Neural cell (in vitro differentiated cells): Measurements from ENCODE around the gene OLIG1. TPM values are rescaled to one million over a fixed set of nuclear protein-coding genes. Genes with fewer than 3 reads are reported as not detected.

Experiments used
- H2AFZ ChIP-seq: fragments of 200-600, 300-800 bp; sonication (generic), shearing (Covaris generic); 2 replicates; pipeline ENCODE4 v1.6.0; 2014; ENCODE audit warnings: low read depth, mild to moderate bottlenecking, antibody characterized with exemption, low read length, moderate library complexity
- H3F3A ChIP-seq: fragments of 200-600 bp; shearing (Covaris generic); 2 replicates; pipeline ENCODE4 v1.6.1; 2016; ENCODE audit warnings: mild to moderate bottlenecking, moderate library complexity, mixed read lengths, antibody characterized with exemption, low read length; ENCODE audit not compliant: insufficient read depth, poor library complexity, severe bottlenecking
- H3K27ac ChIP-seq: fragments of 200-600, 300-800 bp; sonication (generic), shearing (Covaris generic); 2 replicates; pipeline ENCODE4 v1.5.1; 2014; ENCODE audit warnings: mild to moderate bottlenecking, low read length, moderate library complexity
- H3K27me3 ChIP-seq: fragments of 300-800, 200-600 bp; sonication (generic), shearing (Covaris generic); 2 replicates; pipeline ENCODE4 v1.6.0; 2014; ENCODE audit warnings: mild to moderate bottlenecking, low read depth, low read length, moderate library complexity; ENCODE audit not compliant: insufficient read depth
- H3K36me3 ChIP-seq: fragments of 300-800, 200-600 bp; sonication (generic), shearing (Covaris generic); 2 replicates; pipeline ENCODE4 v1.5.1; 2014; ENCODE audit warnings: mild to moderate bottlenecking, antibody characterized with exemption, low read length, moderate library complexity; ENCODE audit not compliant: insufficient read depth
- H3K4me2 ChIP-seq: fragments of 300-800, 200-600 bp; sonication (generic), shearing (Covaris generic); 2 replicates; pipeline ENCODE4 v1.6.0; 2014; ENCODE audit warnings: mild to moderate bottlenecking, low read length
- H3K4me3 ChIP-seq: fragments of 300-800, 200-600 bp; sonication (generic), shearing (Covaris generic); 2 replicates; pipeline ENCODE4 v1.5.1; 2014; ENCODE audit warnings: mild to moderate bottlenecking, low read length, moderate library complexity
- H3K79me2 ChIP-seq: fragments of 200-600 bp; shearing (Covaris generic); replicated peaks from 2 replicates; pipeline ENCODE4 v1.6.0; 2014; ENCODE audit warnings: mild to moderate bottlenecking, low read length, moderate library complexity; ENCODE audit not compliant: insufficient read depth
- H3K9ac ChIP-seq: fragments of 300-800, 200-600 bp; sonication (generic), shearing (Covaris generic); 2 replicates; pipeline ENCODE4 v1.6.1; 2016; ENCODE audit warnings: mild to moderate bottlenecking, low read length, mixed read lengths
- H3K9me2 ChIP-seq: fragments of 200-600 bp; shearing (Covaris generic); 2 replicates; pipeline ENCODE4 v1.6.1; 2016; ENCODE audit warnings: mild to moderate bottlenecking, low read length, mixed read lengths; ENCODE audit not compliant: insufficient read depth
- H3K9me3 ChIP-seq: fragments of 200-600, 300-800 bp; sonication (generic), shearing (Covaris generic); 2 replicates; pipeline ENCODE4 v1.6.1; 2016; ENCODE audit warnings: mild to moderate bottlenecking, mixed run types, low read length, moderate library complexity, mixed read lengths
- H4K20me1 ChIP-seq: fragments of 200-600 bp; shearing (Covaris generic); 2 replicates; pipeline ENCODE4 v1.6.1; 2016; ENCODE audit warnings: mild to moderate bottlenecking, mixed run types; ENCODE audit not compliant: insufficient read depth
- EP300 ChIP-seq: fragments of 450-650 bp; conservative IDR thresholded peaks from 2 replicates; pipeline ENCODE4 v1.6.1; 2014; ENCODE audit warnings: antibody characterized with exemption, mild to moderate bottlenecking, moderate library complexity; ENCODE audit not compliant: poor library complexity, severe bottlenecking
- EZH2 ChIP-seq: fragments of 200-600, 300-800 bp; shearing (Covaris generic), sonication (generic); IDR thresholded peaks from 2 replicates; pipeline ENCODE4 v1.6.1; 2014; ENCODE audit warnings: antibody characterized with exemption, low read length, borderline replicate concordance, mild to moderate bottlenecking; ENCODE audit not compliant: insufficient read depth, poor library complexity, severe bottlenecking
- MXI1 ChIP-seq: fragments of 450-650 bp; conservative IDR thresholded peaks from 2 replicates; pipeline ENCODE4 v1.6.1; 2014; ENCODE audit warnings: antibody characterized with exemption, mild to moderate bottlenecking; ENCODE audit not compliant: poor library complexity, severe bottlenecking
- POLR2AphosphoS5 ChIP-seq: IDR thresholded peaks from 2 replicates; pipeline ENCODE4 v1.6.1; 2012
- RAD21 ChIP-seq: fragments of 450-650 bp; conservative IDR thresholded peaks from 2 replicates; pipeline ENCODE4 v1.6.1; 2014; ENCODE audit warnings: antibody characterized with exemption, mild to moderate bottlenecking, moderate library complexity
- SMC3 ChIP-seq: fragments of 450-650 bp; conservative IDR thresholded peaks from 2 replicates; pipeline ENCODE4 v1.6.1; 2014; ENCODE audit warnings: antibody characterized with exemption, mild to moderate bottlenecking, moderate library complexity; ENCODE audit not compliant: poor library complexity
- TAF1 ChIP-seq: IDR thresholded peaks from 2 replicates; pipeline ENCODE4 v1.6.1; 2012; ENCODE audit warnings: low read depth
- polyA plus RNA-seq: library from polyadenylated mRNA; depleted of rRNA; stranded (reverse); fragments of >200 nt; gene quantifications from 2 replicates; pipeline ENCODE4 v1.2.3, GENCODE V29; 2014
- TF ChIP-seq, protein P1 (sequence below): fragments of 450-650 bp; IDR thresholded peaks from 2 replicates; pipeline ENCODE4 v1.5.1; 2014; ENCODE audit warnings: antibody characterized with exemption, mild to moderate bottlenecking, moderate library complexity; ENCODE audit not compliant: poor library complexity, severe bottlenecking
- TF ChIP-seq, protein P2 (sequence below): IDR thresholded peaks from 2 replicates; pipeline ENCODE4 v1.6.1; 2012; ENCODE audit warnings: borderline replicate concordance

The OLIG1 gene
- polyA plus RNA-seq, 1 donor from 2014 or later: 1.4 TPM

- H2AFZ ChIP-seq: no peak overlapping the region
- no peaks in the 10 kb centered on the region for H3K79me2 ChIP-seq
- peaks cover 29% of the 10 kb centered on the region for H3K27me3 ChIP-seq
- H3K4me3 ChIP-seq: no peak overlapping the region
- no peaks in the 10 kb centered on the region for H3K9me3 ChIP-seq
- no peak overlapping the region for H3K27ac ChIP-seq
- H3K4me2 ChIP-seq: no peak overlapping the region
- no peak overlapping the region for H3K9ac ChIP-seq
- H3K36me3 ChIP-seq: no peaks in the 10 kb centered on the region
- TF ChIP-seq POLR2AphosphoS5: no peak
- TF ChIP-seq MXI1: no peak
- no peak for TF ChIP-seq RAD21
- TF ChIP-seq SMC3: no peak
- TF ChIP-seq, protein P1, sequence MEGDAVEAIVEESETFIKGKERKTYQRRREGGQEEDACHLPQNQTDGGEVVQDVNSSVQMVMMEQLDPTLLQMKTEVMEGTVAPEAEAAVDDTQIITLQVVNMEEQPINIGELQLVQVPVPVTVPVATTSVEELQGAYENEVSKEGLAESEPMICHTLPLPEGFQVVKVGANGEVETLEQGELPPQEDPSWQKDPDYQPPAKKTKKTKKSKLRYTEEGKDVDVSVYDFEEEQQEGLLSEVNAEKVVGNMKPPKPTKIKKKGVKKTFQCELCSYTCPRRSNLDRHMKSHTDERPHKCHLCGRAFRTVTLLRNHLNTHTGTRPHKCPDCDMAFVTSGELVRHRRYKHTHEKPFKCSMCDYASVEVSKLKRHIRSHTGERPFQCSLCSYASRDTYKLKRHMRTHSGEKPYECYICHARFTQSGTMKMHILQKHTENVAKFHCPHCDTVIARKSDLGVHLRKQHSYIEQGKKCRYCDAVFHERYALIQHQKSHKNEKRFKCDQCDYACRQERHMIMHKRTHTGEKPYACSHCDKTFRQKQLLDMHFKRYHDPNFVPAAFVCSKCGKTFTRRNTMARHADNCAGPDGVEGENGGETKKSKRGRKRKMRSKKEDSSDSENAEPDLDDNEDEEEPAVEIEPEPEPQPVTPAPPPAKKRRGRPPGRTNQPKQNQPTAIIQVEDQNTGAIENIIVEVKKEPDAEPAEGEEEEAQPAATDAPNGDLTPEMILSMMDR: no peak
- no peak for TF ChIP-seq TAF1
- TF ChIP-seq EZH2: no peak
- no peak for TF ChIP-seq EP300
- TF ChIP-seq, protein P2, sequence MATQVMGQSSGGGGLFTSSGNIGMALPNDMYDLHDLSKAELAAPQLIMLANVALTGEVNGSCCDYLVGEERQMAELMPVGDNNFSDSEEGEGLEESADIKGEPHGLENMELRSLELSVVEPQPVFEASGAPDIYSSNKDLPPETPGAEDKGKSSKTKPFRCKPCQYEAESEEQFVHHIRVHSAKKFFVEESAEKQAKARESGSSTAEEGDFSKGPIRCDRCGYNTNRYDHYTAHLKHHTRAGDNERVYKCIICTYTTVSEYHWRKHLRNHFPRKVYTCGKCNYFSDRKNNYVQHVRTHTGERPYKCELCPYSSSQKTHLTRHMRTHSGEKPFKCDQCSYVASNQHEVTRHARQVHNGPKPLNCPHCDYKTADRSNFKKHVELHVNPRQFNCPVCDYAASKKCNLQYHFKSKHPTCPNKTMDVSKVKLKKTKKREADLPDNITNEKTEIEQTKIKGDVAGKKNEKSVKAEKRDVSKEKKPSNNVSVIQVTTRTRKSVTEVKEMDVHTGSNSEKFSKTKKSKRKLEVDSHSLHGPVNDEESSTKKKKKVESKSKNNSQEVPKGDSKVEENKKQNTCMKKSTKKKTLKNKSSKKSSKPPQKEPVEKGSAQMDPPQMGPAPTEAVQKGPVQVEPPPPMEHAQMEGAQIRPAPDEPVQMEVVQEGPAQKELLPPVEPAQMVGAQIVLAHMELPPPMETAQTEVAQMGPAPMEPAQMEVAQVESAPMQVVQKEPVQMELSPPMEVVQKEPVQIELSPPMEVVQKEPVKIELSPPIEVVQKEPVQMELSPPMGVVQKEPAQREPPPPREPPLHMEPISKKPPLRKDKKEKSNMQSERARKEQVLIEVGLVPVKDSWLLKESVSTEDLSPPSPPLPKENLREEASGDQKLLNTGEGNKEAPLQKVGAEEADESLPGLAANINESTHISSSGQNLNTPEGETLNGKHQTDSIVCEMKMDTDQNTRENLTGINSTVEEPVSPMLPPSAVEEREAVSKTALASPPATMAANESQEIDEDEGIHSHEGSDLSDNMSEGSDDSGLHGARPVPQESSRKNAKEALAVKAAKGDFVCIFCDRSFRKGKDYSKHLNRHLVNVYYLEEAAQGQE: no peak
- no peaks in the 10 kb centered on the region for H3F3A ChIP-seq
- no peaks in the 10 kb centered on the region for H3K9me2 ChIP-seq
- no peaks in the 10 kb centered on the region for H4K20me1 ChIP-seq
Observed at GRCh38 chr21:33076600-33077329, 6.8 kb downstream of the OLIG1 start.

- no peaks in the 10 kb centered on the region for H4K20me1 ChIP-seq
- H3K9me3 ChIP-seq: no peaks in the 10 kb centered on the region
- no peaks in the 10 kb centered on the region for H3K9me2 ChIP-seq
- H2AFZ ChIP-seq: no peak overlapping the region
- H3K36me3 ChIP-seq: no peaks in the 10 kb centered on the region
- H3K4me2 ChIP-seq: no peak overlapping the region
- H3K79me2 ChIP-seq: no peaks in the 10 kb centered on the region
- H3K27ac ChIP-seq: no peak overlapping the region
- no peak for TF ChIP-seq EZH2
- TF ChIP-seq, protein P2: no peak
- TF ChIP-seq RAD21: no peak
- TF ChIP-seq, protein P1: no peak
- no peak overlapping the region for H3K4me3 ChIP-seq
- no peaks in the 10 kb centered on the region for H3F3A ChIP-seq
- no peak overlapping the region for H3K9ac ChIP-seq
- H3K27me3 ChIP-seq: peaks cover 7% of the 10 kb centered on the region
Observed at GRCh38 chr21:33078907-33079582, 9.1 kb downstream of the OLIG1 start.
